MM.1S (cell line): ENCODE results near the gene ELANE.

Experiments
- CTCF ChIP-seq: fragments of 300-600 bp; sonication (generic); IDR thresholded peaks from 2 replicates; pipeline ENCODE4 v1.5.1; 2016; ENCODE audit warnings: antibody characterized with exemption, low read length, mixed read lengths
- EZH2 ChIP-seq: fragments of 300-600 bp; sonication (generic); optimal IDR thresholded peaks from 2 replicates; pipeline ENCODE3; 2017; ENCODE audit warnings: low read depth, mild to moderate bottlenecking, antibody characterized with exemption, low read length, mixed read lengths

GRCh38 chr19:808423-808775 lies 43.7 kb upstream of the ELANE start:
- no peak for TF ChIP-seq CTCF
- no peak for TF ChIP-seq EZH2
